SK-N-SH treated with all-trans-retinoic acid at 6 μM for 48 hours (cell line): ENCODE results near the gene NRXN3.

Source experiments
- ARNTL ChIP-seq: fragments of 450-650 bp; formaldehyde crosslinking; IDR thresholded peaks from 2 replicates; pipeline ENCODE4 v1.5.0; 2020; ENCODE audit warnings: low read depth, mild to moderate bottlenecking, moderate library complexity, borderline replicate concordance
- BACH2 ChIP-seq: fragments of 250-450 bp; sonication (Bioruptor Pico); IDR thresholded peaks from 2 replicates; pipeline ENCODE4 v1.9.0; 2021; ENCODE audit warnings: mild to moderate bottlenecking, borderline replicate concordance
- ISL1 ChIP-seq: fragments of 250-450 bp; sonication (Bioruptor Pico); IDR thresholded peaks from 2 replicates; pipeline ENCODE4 v2.1.2; 2022; ENCODE audit warnings: mild to moderate bottlenecking, moderate library complexity
- RARB ChIP-seq: fragments of 250-450 bp; sonication (Bioruptor Pico); IDR thresholded peaks from 2 replicates; pipeline ENCODE4 v1.8.0; 2021; ENCODE audit warnings: mild to moderate bottlenecking, moderate library complexity
- TCF4 ChIP-seq: fragments of 250-450 bp; sonication (Bioruptor Pico); IDR thresholded peaks from 2 replicates; pipeline ENCODE4 v1.8.0; 2021; ENCODE audit warnings: mild to moderate bottlenecking, moderate library complexity, borderline replicate concordance
- ZFP3 ChIP-seq: fragments of 250-450 bp; sonication (Bioruptor Pico); IDR thresholded peaks from 2 replicates; pipeline ENCODE4 v1.5.0; 2020; ENCODE audit warnings: mild to moderate bottlenecking, moderate library complexity
- ZFP30 ChIP-seq: fragments of 450-650 bp; formaldehyde crosslinking; IDR thresholded peaks from 2 replicates; pipeline ENCODE4 v1.5.0; 2022; ENCODE audit warnings: mild to moderate bottlenecking, moderate library complexity
- TF ChIP-seq, protein P1 (sequence below): fragments of 250-450 bp; sonication (Bioruptor Pico); IDR thresholded peaks from 2 replicates; pipeline ENCODE4 v1.8.0; 2021; ENCODE audit warnings: low read depth, mild to moderate bottlenecking, moderate library complexity, borderline replicate concordance
- TF ChIP-seq, protein P2 (sequence below): fragments of 250-450 bp; sonication (Bioruptor Pico); IDR thresholded peaks from 2 replicates; pipeline ENCODE4 v1.5.1; 2020; ENCODE audit warnings: low read depth, mild to moderate bottlenecking, moderate library complexity

DNA sequence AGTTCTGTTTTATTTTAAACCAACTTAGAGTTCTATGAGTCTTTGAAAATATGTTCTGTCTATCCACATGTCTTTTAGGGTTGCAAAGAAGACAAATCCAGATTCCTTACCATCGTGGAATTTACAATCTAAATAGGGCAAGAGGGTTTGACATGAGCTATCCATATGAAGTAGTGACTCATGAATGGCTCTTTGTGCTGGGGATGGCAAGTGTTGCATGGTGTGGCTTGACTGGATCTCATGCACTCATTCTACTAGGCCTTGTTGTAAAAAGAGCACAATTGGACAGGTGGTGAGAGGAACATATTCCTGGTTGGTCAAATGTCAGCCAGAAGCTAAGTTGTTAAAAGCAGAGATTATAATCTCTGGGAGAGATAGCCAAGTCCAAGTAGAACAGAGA lies 1532.0 kb downstream of the NRXN3 start:
- TF ChIP-seq ZFP30 (CRISPR knock-in tag) (no peak), RARB (CRISPR knock-in tag) (no peak), ISL1 (CRISPR knock-in tag) (no peak), TCF4 (CRISPR knock-in tag) (no peak), ARNTL (CRISPR knock-in tag) (no peak), ZFP3 (CRISPR knock-in tag) (no peak), BACH2 (no peak)
- TF ChIP-seq, protein P1, sequence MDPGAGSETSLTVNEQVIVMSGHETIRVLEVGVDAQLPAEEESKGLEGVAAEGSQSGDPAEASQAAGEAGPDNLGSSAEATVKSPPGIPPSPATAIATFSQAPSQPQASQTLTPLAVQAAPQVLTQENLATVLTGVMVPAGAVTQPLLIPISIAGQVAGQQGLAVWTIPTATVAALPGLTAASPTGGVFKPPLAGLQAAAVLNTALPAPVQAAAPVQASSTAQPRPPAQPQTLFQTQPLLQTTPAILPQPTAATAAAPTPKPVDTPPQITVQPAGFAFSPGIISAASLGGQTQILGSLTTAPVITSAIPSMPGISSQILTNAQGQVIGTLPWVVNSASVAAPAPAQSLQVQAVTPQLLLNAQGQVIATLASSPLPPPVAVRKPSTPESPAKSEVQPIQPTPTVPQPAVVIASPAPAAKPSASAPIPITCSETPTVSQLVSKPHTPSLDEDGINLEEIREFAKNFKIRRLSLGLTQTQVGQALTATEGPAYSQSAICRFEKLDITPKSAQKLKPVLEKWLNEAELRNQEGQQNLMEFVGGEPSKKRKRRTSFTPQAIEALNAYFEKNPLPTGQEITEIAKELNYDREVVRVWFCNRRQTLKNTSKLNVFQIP, result no peak
- TF ChIP-seq, protein P2, sequence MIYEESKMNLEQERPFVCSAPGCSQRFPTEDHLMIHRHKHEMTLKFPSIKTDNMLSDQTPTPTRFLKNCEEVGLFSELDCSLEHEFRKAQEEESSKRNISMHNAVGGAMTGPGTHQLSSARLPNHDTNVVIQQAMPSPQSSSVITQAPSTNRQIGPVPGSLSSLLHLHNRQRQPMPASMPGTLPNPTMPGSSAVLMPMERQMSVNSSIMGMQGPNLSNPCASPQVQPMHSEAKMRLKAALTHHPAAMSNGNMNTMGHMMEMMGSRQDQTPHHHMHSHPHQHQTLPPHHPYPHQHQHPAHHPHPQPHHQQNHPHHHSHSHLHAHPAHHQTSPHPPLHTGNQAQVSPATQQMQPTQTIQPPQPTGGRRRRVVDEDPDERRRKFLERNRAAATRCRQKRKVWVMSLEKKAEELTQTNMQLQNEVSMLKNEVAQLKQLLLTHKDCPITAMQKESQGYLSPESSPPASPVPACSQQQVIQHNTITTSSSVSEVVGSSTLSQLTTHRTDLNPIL (CRISPR knock-in tag), result no peak
